Loucy (cell line): ENCODE data around the gene SIPA1L2.

Experiments
- H2AFZ ChIP-seq: fragments of 200-600 bp; sonication (generic); 2 replicates; pipeline ENCODE4 v1.6.0; 2016; ENCODE audit warnings: antibody characterized with exemption, mild to moderate bottlenecking, low read length, moderate library complexity
- H3F3A ChIP-seq: fragments of 200-600 bp; 2 replicates; pipeline ENCODE4 v1.6.0; 2016; ENCODE audit warnings: antibody characterized with exemption, low read depth, mild to moderate bottlenecking
- H3K27me3 ChIP-seq: fragments of 200-600 bp; sonication (generic); 2 replicates; pipeline ENCODE4 v1.6.1; 2014; ENCODE audit warnings: low read length, mild to moderate bottlenecking; ENCODE audit not compliant: insufficient read depth, poor library complexity, severe bottlenecking
- H3K36me3 ChIP-seq: fragments of 200-600 bp; sonication (generic); 2 replicates; pipeline ENCODE4 v1.6.1; 2016; ENCODE audit warnings: low read length; ENCODE audit not compliant: insufficient read depth
- H3K4me1 ChIP-seq: fragments of 200-600 bp; sonication (generic); 2 replicates; pipeline ENCODE4 v1.5.1; 2014; ENCODE audit warnings: low read length, mild to moderate bottlenecking; ENCODE audit not compliant: insufficient read depth, poor library complexity, severe bottlenecking
- H3K4me2 ChIP-seq: fragments of 200-600 bp; sonication (generic); 2 replicates; pipeline ENCODE4 v1.6.0; 2014; ENCODE audit warnings: antibody characterized with exemption, low read length, low read depth, mild to moderate bottlenecking; ENCODE audit not compliant: poor library complexity, severe bottlenecking
- H3K4me3 ChIP-seq: fragments of 200-600 bp; sonication (generic); 2 replicates; pipeline ENCODE4 v1.5.1; 2014; ENCODE audit warnings: low read length, mild to moderate bottlenecking, mixed read lengths; ENCODE audit not compliant: poor library complexity, severe bottlenecking
- H3K79me2 ChIP-seq: fragments of 200-600 bp; sonication (generic); 2 replicates; pipeline ENCODE4 v1.6.1; 2014; ENCODE audit warnings: low read length; ENCODE audit not compliant: insufficient read depth
- H3K9ac ChIP-seq: fragments of 200-600 bp; sonication (generic); 2 replicates; pipeline ENCODE4 v1.6.0; 2014; ENCODE audit warnings: mild to moderate bottlenecking, low read depth, low read length, moderate library complexity; ENCODE audit not compliant: poor library complexity, severe bottlenecking
- H3K9me2 ChIP-seq: fragments of 200-600 bp; sonication (generic); replicated peaks from 2 replicates; pipeline ENCODE4 v1.6.1; 2016; ENCODE audit warnings: low read depth, low read length, mixed read lengths
- H3K9me3 ChIP-seq: fragments of 200-600 bp; sonication (generic); 2 replicates; pipeline ENCODE4 v1.6.1; 2014; ENCODE audit warnings: mild to moderate bottlenecking, antibody characterized with exemption, low read length, low read depth; ENCODE audit not compliant: insufficient read depth
- H4K20me1 ChIP-seq: fragments of 200-600 bp; sonication (generic); 2 replicates; pipeline ENCODE4 v1.6.0; 2014; ENCODE audit warnings: antibody characterized with exemption, low read length, mild to moderate bottlenecking; ENCODE audit not compliant: insufficient read depth, poor library complexity, severe bottlenecking
- CTCF ChIP-seq: fragments of 200-600 bp; sonication (generic); conservative IDR thresholded peaks from 2 replicates; pipeline ENCODE4 v1.5.1; 2014; ENCODE audit warnings: mild to moderate bottlenecking, antibody characterized with exemption, low read length
- EZH2phosphoT487 ChIP-seq: fragments of 200-600 bp; IDR thresholded peaks from 2 replicates; pipeline ENCODE4 v1.6.1; 2018; ENCODE audit warnings: antibody characterized with exemption, mild to moderate bottlenecking, moderate library complexity, borderline replicate concordance

The SIPA1L2 gene

GRCh38 chr1:232625319-232625868 is 4.5 kb downstream of the SIPA1L2 start:
- Histone ChIP-seq H3K79me2 (peaks cover 88% of the 10 kb centered on the region), H3K9ac (peak overlapping the region; percentile 40)

GRCh38 chr1:232624546-232625281 is 5.2 kb downstream of the SIPA1L2 start:
- Histone ChIP-seq H3K9ac (peak overlapping the region; percentile 40), H3K4me3 (peak overlapping the region; percentile 77), H3K4me1 (peaks cover 68% of the 10 kb centered on the region), H4K20me1 (peaks cover 3% of the 10 kb centered on the region), H3K36me3 (no peaks in the 10 kb centered on the region), H3F3A (peaks cover 7% of the 10 kb centered on the region; the same call in 1 of the 2 replicates), H3K9me2 (no peaks in the 10 kb centered on the region), H2AFZ (peak overlapping the region; percentile 75), H3K79me2 (peaks cover 94% of the 10 kb centered on the region), H3K27me3 (no peaks in the 10 kb centered on the region), H3K4me2 (peak overlapping the region; percentile 77), H3K9me3 (no peaks in the 10 kb centered on the region)
- TF ChIP-seq EZH2phosphoT487: no peak
- TF ChIP-seq CTCF: no peak

More at GRCh38 chr1:232625319-232625868, 4.5 kb downstream of the SIPA1L2 start:
- Histone ChIP-seq H4K20me1 (peaks cover 3% of the 10 kb centered on the region), H3K27me3 (no peaks in the 10 kb centered on the region), H3K36me3 (no peaks in the 10 kb centered on the region), H3F3A (peaks cover 7% of the 10 kb centered on the region; the same call in 1 of the 2 replicates), H2AFZ (peak overlapping the region; percentile 75), H3K4me1 (peaks cover 67% of the 10 kb centered on the region), H3K4me3 (peak overlapping the region; percentile 77), H3K4me2 (peak overlapping the region; percentile 77), H3K9me3 (no peaks in the 10 kb centered on the region), H3K9me2 (no peaks in the 10 kb centered on the region)
- no peak for TF ChIP-seq CTCF
- no peak for TF ChIP-seq EZH2phosphoT487

GRCh38 chr1:232622981-232623380 is 7.0 kb downstream of the SIPA1L2 start:
- Histone ChIP-seq H3F3A (peaks cover 2% of the 10 kb centered on the region; the same call in 1 of the 2 replicates), H4K20me1 (no peaks in the 10 kb centered on the region), H3K4me2 (peak overlapping the region; percentile 36), H3K4me1 (peaks cover 57% of the 10 kb centered on the region), H3K9me2 (no peaks in the 10 kb centered on the region), H3K9ac (no peak overlapping the region), H3K27me3 (no peaks in the 10 kb centered on the region), H3K79me2 (peaks cover 95% of the 10 kb centered on the region), H3K4me3 (no peak overlapping the region), H3K9me3 (no peaks in the 10 kb centered on the region), H3K36me3 (no peaks in the 10 kb centered on the region), H2AFZ (no peak overlapping the region)
- no peak for TF ChIP-seq CTCF
- no peak for TF ChIP-seq EZH2phosphoT487
